Measurements from ENCODE around the gene SCN4B. TPM values are rescaled to one million over a fixed set of nuclear protein-coding genes. Genes with fewer than 3 reads are reported as not detected.

Gene SCN4B
- total and polyA plus RNA-seq, 10 of the 15 experiments (the other 5 are each of a cell fraction or from before 2014, with no cell fraction given) = 0.01 to 0.49 (median 0.04) TPM; not detected in 5

DNA sequence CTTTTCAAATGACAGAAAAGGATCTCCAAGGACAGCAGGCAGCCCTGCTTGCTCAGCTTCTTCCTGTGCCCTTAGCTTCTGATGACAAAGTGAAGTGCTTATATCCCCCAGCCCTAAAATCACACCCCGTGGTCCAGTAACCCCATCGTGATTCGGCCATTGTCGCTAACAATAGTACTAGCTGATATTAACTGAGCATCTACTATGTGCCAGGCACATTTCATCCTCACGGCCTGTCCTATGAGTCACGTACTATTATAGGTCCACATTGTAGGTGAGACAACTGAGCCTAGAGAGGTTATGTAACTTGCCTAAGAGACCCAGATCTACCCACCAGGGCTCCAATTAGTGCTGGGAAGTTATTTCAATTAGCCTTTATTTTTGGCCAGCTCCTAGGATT is 6.1 kb downstream of the SCN4B start:
- Histone ChIP-seq H3K27ac (ENCODE audit: control insufficient read depth, insufficient read depth) (no peak overlapping the region), H3K9ac (ENCODE audit: control insufficient read depth, insufficient read depth, low read length) (no peak overlapping the region), H3K4me1 (ENCODE audit: control insufficient read depth, insufficient read depth, low read length) (no peaks in the 10 kb centered on the region), H3K4me2 (ENCODE audit: control insufficient read depth, insufficient read depth) (no peak overlapping the region), H4K20me1 (ENCODE audit: control insufficient read depth, insufficient read depth) (no peaks in the 10 kb centered on the region), H2AFZ (ENCODE audit: control insufficient read depth, low read depth, low read length) (no peak overlapping the region), H3K27me3 (replicated peaks in 1 of 2; ENCODE audit: control insufficient read depth in 2 of 2, insufficient read depth in 2 of 2, low read length in 1 of 2) (peaks cover 5 to 14% of the 10 kb centered on the region in 2 experiments), H3K4me3 (no peak overlapping the region), H3K79me2 (ENCODE audit: control insufficient read depth, insufficient read depth, low read length) (no peaks in the 10 kb centered on the region), H3K9me3 (replicated peaks; ENCODE audit: control insufficient read depth, insufficient read depth, low read length) (no peaks in the 10 kb centered on the region), H3K36me3 (ENCODE audit: control insufficient read depth in 2 of 2, insufficient read depth in 2 of 2, low read length in 1 of 2) (no peaks in the 10 kb centered on the region)
- in situ Hi-C loops (cut with MboI) = no loop called here
- no peak for ATAC-seq
- TF ChIP-seq TARDBP (IDR thresholded peaks at IDR 0.05; ENCODE audit: borderline replicate concordance) (no peak), ZNF24 (IDR thresholded peaks at IDR 0.05) (no peak), BRCA1 (IDR thresholded peaks at IDR 0.05; ENCODE audit: low read depth, low read length) (no peak), IKZF2 (IDR thresholded peaks at IDR 0.05) (no peak)
- TF ChIP-seq, protein P1, sequence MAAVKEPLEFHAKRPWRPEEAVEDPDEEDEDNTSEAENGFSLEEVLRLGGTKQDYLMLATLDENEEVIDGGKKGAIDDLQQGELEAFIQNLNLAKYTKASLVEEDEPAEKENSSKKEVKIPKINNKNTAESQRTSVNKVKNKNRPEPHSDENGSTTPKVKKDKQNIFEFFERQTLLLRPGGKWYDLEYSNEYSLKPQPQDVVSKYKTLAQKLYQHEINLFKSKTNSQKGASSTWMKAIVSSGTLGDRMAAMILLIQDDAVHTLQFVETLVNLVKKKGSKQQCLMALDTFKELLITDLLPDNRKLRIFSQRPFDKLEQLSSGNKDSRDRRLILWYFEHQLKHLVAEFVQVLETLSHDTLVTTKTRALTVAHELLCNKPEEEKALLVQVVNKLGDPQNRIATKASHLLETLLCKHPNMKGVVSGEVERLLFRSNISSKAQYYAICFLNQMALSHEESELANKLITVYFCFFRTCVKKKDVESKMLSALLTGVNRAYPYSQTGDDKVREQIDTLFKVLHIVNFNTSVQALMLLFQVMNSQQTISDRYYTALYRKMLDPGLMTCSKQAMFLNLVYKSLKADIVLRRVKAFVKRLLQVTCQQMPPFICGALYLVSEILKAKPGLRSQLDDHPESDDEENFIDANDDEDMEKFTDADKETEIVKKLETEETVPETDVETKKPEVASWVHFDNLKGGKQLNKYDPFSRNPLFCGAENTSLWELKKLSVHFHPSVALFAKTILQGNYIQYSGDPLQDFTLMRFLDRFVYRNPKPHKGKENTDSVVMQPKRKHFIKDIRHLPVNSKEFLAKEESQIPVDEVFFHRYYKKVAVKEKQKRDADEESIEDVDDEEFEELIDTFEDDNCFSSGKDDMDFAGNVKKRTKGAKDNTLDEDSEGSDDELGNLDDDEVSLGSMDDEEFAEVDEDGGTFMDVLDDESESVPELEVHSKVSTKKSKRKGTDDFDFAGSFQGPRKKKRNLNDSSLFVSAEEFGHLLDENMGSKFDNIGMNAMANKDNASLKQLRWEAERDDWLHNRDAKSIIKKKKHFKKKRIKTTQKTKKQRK (IDR thresholded peaks at IDR 0.05; ENCODE audit: low read depth, low read length) = no peak
- TF ChIP-seq, protein P2, sequence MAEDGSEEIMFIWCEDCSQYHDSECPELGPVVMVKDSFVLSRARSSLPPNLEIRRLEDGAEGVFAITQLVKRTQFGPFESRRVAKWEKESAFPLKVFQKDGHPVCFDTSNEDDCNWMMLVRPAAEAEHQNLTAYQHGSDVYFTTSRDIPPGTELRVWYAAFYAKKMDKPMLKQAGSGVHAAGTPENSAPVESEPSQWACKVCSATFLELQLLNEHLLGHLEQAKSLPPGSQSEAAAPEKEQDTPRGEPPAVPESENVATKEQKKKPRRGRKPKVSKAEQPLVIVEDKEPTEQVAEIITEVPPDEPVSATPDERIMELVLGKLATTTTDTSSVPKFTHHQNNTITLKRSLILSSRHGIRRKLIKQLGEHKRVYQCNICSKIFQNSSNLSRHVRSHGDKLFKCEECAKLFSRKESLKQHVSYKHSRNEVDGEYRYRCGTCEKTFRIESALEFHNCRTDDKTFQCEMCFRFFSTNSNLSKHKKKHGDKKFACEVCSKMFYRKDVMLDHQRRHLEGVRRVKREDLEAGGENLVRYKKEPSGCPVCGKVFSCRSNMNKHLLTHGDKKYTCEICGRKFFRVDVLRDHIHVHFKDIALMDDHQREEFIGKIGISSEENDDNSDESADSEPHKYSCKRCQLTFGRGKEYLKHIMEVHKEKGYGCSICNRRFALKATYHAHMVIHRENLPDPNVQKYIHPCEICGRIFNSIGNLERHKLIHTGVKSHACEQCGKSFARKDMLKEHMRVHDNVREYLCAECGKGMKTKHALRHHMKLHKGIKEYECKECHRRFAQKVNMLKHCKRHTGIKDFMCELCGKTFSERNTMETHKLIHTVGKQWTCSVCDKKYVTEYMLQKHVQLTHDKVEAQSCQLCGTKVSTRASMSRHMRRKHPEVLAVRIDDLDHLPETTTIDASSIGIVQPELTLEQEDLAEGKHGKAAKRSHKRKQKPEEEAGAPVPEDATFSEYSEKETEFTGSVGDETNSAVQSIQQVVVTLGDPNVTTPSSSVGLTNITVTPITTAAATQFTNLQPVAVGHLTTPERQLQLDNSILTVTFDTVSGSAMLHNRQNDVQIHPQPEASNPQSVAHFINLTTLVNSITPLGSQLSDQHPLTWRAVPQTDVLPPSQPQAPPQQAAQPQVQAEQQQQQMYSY (CRISPR knock-in tag; IDR thresholded peaks at IDR 0.05) = no peak
- intact Hi-C loops (cut with micrococcal nuclease; ENCODE audit: unreplicated experiment) = loop anchor here (5.0 kb wide), 3 partner anchors 206 to 421 kb away; partner anchors contain the start of gene IFT46
- RAD21 ChIA-PET (ENCODE audit: unreplicated experiment) = interaction anchor here (1.1 to 7.7 kb wide), 2 partner anchors 12 to 24 kb away, joined by 4 to 52 read pairs; no protein-coding TSS in a partner anchor
- no TSS peak for BruUV-seq (replicated peaks)
- CTCF ChIA-PET = interaction anchor here (0.7 to 7.7 kb wide), 8 partner anchors 24 to 535 kb away, joined by 3 to 85 read pairs (median 4); no protein-coding TSS in a partner anchor
- POLR2A ChIA-PET = no interaction called here
- 83% methylated on average over 6 of the region's 6 CpGs for WGBS (ENCODE audit: insufficient coverage, insufficient replicate concordance, low lambda C conversion rate, missing lambda C conversion rate)
- no peak for FAIRE-seq
- SMC1A ChIA-PET (ENCODE audit: uncharacterized antibody, unreplicated experiment) = interaction anchor here (0.5 to 7.6 kb wide), 5 partner anchors 9 to 445 kb away, joined by 3 to 49 read pairs (median 3); no protein-coding TSS in a partner anchor
- no peak for DNase-seq (ENCODE audit: low read depth, low spot score)

Measured in GM12878 (cell line).